ENCODE measurements around the gene INHBB. TPM values are rescaled to one million over a fixed set of nuclear protein-coding genes. Genes with fewer than 3 reads are reported as not detected.

The INHBB gene
- total RNA-seq, 1 donor from 2014 or later: 0.23 TPM

GRCh38 chr2:120379916-120380893, 34.3 kb downstream of the INHBB start:
- H3K4me3 ChIP-seq (ENCODE audit: low read depth, low read length): no peak overlapping the region
- no peak for TF ChIP-seq CTCF (conservative IDR thresholded peaks at IDR 0.05; ENCODE audit: low read depth, low read length)
- no peak for DNase-seq (ENCODE audit: low read depth)

GRCh38 chr2:120381192-120381591, 35.3 kb downstream of the INHBB start:
- no peak for TF ChIP-seq CTCF (conservative IDR thresholded peaks at IDR 0.05; ENCODE audit: low read depth, low read length)
- DNase-seq (ENCODE audit: low read depth): no peak

GRCh38 chr2:120381661-120382060, 35.7 kb downstream of the INHBB start:
- TF ChIP-seq CTCF (conservative IDR thresholded peaks at IDR 0.05; ENCODE audit: low read depth, low read length): no peak
- DNase-seq (ENCODE audit: low read depth): no peak
- no peak overlapping the region for H3K4me3 ChIP-seq (ENCODE audit: low read depth, low read length)

More at GRCh38 chr2:120381192-120381591, 35.3 kb downstream of the INHBB start:
- no peak overlapping the region for H3K4me3 ChIP-seq (ENCODE audit: low read depth, low read length)

- no peak overlapping the region for H3K4me3 ChIP-seq (ENCODE audit: low read depth, low read length)
- DNase-seq (ENCODE audit: low read depth): no peak
- TF ChIP-seq CTCF (conservative IDR thresholded peaks at IDR 0.05; ENCODE audit: low read depth, low read length): no peak
Measured at GRCh38 chr2:120382541-120383144, 36.7 kb downstream of the INHBB start.

- no peak overlapping the region for H3K4me3 ChIP-seq (ENCODE audit: low read depth, low read length)
- no peak for TF ChIP-seq CTCF (conservative IDR thresholded peaks at IDR 0.05; ENCODE audit: low read depth, low read length)
- DNase-seq (ENCODE audit: low read depth): no peak
Measured at GRCh38 chr2:120383191-120383590, 37.3 kb downstream of the INHBB start.

GRCh38 chr2:120383631-120384340, 37.9 kb downstream of the INHBB start:
- DNase-seq (ENCODE audit: low read depth): no peak
- no peak for TF ChIP-seq CTCF (conservative IDR thresholded peaks at IDR 0.05; ENCODE audit: low read depth, low read length)
- H3K4me3 ChIP-seq (ENCODE audit: low read depth, low read length): no peak overlapping the region

Measured in epithelial cell of proximal tubule (primary cell).